ENCODE results near the gene TNRC18.

DNA sequence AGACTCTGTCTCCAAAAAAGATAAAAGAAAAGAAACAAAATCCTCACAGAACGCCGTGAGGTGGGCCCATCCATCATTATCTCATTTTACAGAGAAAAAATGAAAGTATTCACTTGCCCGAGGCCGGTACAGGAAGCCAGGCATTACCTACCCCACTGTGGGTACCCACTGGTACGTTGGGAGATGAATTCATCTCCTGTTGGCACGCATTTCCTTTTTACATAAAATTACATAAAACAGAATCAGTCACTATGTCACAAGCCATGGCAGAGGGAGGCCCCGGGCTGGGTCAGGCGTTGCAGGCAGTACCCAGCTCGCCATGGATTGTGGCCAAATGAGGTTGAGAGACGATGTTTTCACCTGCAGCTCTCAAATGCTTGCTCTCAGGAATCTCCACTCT lies 38.6 kb upstream of the TNRC18 start:
- TF ChIP-seq, protein P1, sequence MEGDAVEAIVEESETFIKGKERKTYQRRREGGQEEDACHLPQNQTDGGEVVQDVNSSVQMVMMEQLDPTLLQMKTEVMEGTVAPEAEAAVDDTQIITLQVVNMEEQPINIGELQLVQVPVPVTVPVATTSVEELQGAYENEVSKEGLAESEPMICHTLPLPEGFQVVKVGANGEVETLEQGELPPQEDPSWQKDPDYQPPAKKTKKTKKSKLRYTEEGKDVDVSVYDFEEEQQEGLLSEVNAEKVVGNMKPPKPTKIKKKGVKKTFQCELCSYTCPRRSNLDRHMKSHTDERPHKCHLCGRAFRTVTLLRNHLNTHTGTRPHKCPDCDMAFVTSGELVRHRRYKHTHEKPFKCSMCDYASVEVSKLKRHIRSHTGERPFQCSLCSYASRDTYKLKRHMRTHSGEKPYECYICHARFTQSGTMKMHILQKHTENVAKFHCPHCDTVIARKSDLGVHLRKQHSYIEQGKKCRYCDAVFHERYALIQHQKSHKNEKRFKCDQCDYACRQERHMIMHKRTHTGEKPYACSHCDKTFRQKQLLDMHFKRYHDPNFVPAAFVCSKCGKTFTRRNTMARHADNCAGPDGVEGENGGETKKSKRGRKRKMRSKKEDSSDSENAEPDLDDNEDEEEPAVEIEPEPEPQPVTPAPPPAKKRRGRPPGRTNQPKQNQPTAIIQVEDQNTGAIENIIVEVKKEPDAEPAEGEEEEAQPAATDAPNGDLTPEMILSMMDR (IDR thresholded peaks at IDR 0.05): no peak
- TF ChIP-seq POLR2A (IDR thresholded peaks at IDR 0.05): no peak

Data from Peyer's patch (tissue), 4 donors.